Measurements from ENCODE around the gene NOVA2.

NOVA2 gene

GRCh38 chr19:45947926-45948325 is 25.7 kb downstream of the NOVA2 start:
- ChIA-PET POLR2A (interaction anchor here (0.6 kb wide), 1 partner anchor 507 kb away, joined by 7 read pairs; no protein-coding TSS in a partner anchor), CTCF (interaction anchor here (1.6 kb wide), 1 partner anchor 9 kb away, joined by 4 read pairs; no protein-coding TSS in a partner anchor)
- TF ChIP-seq, protein P1, sequence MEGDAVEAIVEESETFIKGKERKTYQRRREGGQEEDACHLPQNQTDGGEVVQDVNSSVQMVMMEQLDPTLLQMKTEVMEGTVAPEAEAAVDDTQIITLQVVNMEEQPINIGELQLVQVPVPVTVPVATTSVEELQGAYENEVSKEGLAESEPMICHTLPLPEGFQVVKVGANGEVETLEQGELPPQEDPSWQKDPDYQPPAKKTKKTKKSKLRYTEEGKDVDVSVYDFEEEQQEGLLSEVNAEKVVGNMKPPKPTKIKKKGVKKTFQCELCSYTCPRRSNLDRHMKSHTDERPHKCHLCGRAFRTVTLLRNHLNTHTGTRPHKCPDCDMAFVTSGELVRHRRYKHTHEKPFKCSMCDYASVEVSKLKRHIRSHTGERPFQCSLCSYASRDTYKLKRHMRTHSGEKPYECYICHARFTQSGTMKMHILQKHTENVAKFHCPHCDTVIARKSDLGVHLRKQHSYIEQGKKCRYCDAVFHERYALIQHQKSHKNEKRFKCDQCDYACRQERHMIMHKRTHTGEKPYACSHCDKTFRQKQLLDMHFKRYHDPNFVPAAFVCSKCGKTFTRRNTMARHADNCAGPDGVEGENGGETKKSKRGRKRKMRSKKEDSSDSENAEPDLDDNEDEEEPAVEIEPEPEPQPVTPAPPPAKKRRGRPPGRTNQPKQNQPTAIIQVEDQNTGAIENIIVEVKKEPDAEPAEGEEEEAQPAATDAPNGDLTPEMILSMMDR (IDR thresholded peaks at IDR 0.05; ENCODE audit: control extremely low read depth, extremely low read depth, low read depth, missing control alignments) = no peak

DNA sequence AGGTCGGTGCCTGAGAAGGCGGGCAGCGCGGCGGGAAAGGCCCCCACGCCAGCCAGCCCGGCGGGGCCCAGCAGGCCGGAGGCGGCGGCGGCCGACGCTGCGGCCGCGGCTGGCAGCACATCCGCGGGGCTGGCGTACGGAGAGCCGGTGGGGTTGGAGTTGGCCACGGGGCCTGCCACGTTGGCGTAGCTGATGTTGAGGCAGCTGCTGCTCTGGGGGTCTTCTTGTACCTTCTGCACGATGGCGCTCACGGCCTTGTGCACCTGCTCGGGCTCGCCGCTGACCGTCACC is 33.2 kb downstream of the NOVA2 start:
- DNase-seq (ENCODE audit: extremely low spot score) = no peak
- TF ChIP-seq, protein P1 (IDR thresholded peaks at IDR 0.05; ENCODE audit: control extremely low read depth, extremely low read depth, low read depth, missing control alignments) = no peak
- ChIA-PET POLR2A (no interaction called here), CTCF (no interaction called here)

More at GRCh38 chr19:45947926-45948325, 25.7 kb downstream of the NOVA2 start:
- no peak for DNase-seq (ENCODE audit: extremely low spot score)

GRCh38 chr19:45939792-45940514 is 33.7 kb downstream of the NOVA2 start:
- TF ChIP-seq, protein P1 (IDR thresholded peaks at IDR 0.05; ENCODE audit: control extremely low read depth, extremely low read depth, low read depth, missing control alignments) = no peak
- CTCF ChIA-PET = interaction anchor here (1.1 kb wide), 1 partner anchor 9 kb away, joined by 4 read pairs; no protein-coding TSS in a partner anchor
- POLR2A ChIA-PET = no interaction called here
- DNase-seq (ENCODE audit: extremely low spot score) = no peak

DNA sequence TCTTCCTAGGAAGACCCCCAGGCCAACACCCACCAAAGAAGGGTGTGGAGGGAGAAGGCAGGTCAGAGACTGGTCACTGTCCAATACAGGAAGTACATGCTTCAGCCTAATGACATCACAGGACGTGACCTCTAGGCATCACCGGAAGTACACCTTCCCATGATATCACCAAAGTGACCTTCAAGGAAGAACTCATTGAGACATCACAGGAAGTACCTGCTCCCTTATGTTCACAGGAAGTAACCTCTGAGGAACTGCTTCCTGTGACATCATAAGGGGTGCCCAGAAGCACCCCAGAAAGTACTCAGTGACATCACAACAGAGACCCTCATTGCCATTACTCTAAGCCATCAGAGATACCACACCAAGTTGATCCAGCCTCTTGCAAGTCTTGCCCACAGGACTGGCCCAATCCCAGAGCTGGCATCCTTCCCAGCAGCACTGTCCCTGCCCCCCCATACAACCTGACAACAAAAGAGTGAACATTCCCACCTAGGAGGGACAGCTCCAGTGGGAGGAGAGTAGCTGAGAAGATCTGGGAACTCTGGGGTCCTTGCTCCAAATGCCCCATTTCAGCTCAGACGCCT is 34.8 kb downstream of the NOVA2 start:
- TF ChIP-seq, protein P1 (IDR thresholded peaks at IDR 0.05; ENCODE audit: control extremely low read depth, extremely low read depth, low read depth, missing control alignments) = no peak
- DNase-seq (ENCODE audit: extremely low spot score) = no peak
- ChIA-PET CTCF (interaction anchor here (1.1 kb wide), 1 partner anchor 10 kb away, joined by 4 read pairs; no protein-coding TSS in a partner anchor), POLR2A (no interaction called here)

- DNase-seq (ENCODE audit: extremely low spot score) = no peak
- TF ChIP-seq, protein P1 (IDR thresholded peaks at IDR 0.05; ENCODE audit: control extremely low read depth, extremely low read depth, low read depth, missing control alignments) = no peak
- ChIA-PET POLR2A (no interaction called here), CTCF (no interaction called here)
Measured at GRCh38 chr19:45935267-45935666, 38.4 kb downstream of the NOVA2 start.

DNA sequence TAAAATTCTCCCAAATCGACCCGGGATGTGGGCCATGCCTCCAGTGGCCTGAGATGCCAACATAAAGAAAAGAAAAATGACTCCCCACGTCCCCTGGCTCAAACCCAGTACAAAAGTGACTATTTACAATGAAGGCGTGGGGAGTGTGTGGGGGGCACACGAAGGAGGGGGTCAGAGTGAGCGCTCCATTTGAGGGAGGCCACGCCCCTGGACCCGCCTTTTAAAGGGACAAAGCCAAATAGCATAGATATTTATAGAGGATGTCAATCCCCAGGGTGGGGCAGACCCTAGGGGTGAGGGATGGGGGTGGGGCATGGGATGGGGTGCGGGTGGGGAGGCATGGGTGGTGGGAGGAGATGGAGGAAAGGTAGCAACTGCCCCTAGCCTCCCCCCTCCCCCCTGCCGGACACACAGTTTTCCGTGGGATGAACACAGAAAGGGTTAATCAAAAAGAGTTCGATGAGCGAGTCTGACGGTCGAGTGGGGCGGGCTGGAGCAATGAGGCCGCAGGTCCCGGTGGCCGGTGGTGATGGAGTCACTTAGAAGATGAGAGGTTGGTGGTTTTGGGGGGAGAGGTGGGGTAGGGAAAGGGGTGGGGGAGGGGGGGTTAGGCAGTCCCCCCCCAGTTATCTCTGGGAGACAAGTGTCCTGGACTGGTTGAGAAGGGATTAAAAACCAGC is 39.0 kb downstream of the NOVA2 start:
- ChIA-PET CTCF (no interaction called here), POLR2A (no interaction called here)
- TF ChIP-seq, protein P1 (IDR thresholded peaks at IDR 0.05; ENCODE audit: control extremely low read depth, extremely low read depth, low read depth, missing control alignments) = no peak
- no peak for DNase-seq (ENCODE audit: extremely low spot score)
